ENCODE results near the gene RAMP3. TPM values are rescaled to one million over a fixed set of nuclear protein-coding genes. Genes with fewer than 3 reads are reported as not detected.

RAMP3 gene
- total and polyA plus RNA-seq, 10 of the 15 experiments (the other 5 are each of a cell fraction or from before 2014, with no cell fraction given), result not detected

DNA sequence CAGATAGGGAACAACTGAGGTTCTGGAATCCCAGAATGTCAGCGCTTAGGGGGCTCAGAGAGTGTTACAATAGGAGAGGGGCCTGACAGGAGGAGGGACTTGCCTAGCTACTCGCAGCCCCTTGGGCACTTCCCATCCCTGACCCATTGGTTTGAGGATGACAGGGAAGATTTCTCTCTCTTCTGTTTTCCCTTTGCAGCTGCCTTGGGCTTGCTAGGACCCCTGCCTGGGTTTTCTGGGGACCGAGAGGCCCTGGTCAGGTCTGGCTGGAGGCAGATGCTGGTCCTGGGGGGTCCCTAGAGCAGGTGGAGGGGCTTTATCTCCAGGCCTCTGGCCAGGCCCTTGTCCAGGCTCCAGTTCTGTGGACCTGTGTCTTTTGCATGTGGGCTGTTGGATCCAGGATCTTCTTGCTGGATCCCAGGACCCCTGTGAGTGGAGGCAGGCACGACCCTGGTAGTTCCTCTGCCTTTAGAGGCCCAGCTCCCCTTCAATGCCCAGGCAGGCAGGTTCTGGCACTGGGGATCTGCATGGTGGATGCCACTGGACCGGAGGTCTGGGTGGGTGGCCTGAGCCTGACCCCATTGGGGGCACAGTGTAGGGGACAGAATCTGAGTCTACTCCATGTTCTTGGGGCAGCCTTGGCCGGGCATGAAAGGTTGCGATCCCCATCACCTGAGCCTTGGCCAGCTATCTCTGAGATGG, 26.9 kb downstream of the RAMP3 start (continued):
- TF ChIP-seq, protein P1, sequence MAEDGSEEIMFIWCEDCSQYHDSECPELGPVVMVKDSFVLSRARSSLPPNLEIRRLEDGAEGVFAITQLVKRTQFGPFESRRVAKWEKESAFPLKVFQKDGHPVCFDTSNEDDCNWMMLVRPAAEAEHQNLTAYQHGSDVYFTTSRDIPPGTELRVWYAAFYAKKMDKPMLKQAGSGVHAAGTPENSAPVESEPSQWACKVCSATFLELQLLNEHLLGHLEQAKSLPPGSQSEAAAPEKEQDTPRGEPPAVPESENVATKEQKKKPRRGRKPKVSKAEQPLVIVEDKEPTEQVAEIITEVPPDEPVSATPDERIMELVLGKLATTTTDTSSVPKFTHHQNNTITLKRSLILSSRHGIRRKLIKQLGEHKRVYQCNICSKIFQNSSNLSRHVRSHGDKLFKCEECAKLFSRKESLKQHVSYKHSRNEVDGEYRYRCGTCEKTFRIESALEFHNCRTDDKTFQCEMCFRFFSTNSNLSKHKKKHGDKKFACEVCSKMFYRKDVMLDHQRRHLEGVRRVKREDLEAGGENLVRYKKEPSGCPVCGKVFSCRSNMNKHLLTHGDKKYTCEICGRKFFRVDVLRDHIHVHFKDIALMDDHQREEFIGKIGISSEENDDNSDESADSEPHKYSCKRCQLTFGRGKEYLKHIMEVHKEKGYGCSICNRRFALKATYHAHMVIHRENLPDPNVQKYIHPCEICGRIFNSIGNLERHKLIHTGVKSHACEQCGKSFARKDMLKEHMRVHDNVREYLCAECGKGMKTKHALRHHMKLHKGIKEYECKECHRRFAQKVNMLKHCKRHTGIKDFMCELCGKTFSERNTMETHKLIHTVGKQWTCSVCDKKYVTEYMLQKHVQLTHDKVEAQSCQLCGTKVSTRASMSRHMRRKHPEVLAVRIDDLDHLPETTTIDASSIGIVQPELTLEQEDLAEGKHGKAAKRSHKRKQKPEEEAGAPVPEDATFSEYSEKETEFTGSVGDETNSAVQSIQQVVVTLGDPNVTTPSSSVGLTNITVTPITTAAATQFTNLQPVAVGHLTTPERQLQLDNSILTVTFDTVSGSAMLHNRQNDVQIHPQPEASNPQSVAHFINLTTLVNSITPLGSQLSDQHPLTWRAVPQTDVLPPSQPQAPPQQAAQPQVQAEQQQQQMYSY (CRISPR knock-in tag; IDR thresholded peaks at IDR 0.05), result no peak
- TF ChIP-seq EED (IDR thresholded peaks at IDR 0.05; ENCODE audit: low read depth), result no peak

DNA sequence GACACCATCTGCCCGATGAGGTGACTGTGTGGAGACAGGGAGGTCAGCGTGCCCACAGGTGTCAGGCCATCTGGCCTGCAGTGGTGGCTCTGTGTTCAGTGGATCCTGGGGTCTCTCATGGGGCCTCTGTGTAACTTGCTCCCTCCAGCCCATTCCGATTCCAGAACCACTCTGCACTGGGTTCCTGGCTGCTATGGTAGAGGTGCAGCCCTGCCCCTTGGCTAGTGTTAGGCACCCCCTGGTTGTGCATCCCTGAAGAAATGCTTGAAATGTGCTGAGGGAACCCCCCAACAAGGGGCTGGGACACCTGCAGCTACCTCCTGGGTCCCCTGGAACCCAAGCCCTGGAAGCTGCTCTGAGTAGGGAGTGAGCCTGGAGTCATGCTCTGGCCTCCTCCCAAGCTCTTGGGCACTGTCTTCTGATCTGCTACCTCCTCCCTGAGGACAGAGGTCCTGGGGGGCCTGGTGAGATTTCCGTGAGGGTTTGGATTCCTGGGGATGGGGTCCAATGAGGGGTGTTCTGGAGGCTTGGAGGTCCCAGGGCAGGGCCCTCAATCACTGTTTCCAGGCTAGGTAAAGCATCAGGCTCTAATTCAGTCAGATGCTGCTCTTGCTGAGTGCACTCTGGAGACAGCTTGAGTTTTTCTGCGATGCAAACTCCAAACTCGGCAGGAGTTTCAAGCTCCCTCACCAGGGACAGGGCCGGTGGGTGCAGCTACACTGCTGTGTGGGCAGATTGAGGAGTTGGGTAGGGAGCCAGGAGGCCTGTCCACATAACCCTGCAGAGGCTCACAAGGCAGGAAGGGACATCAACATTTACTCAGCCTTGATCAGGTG, 27.7 kb downstream of the RAMP3 start:
- no peak overlapping the region for H3K27ac ChIP-seq (ENCODE audit: control insufficient read depth, insufficient read depth)
- intact Hi-C loops (cut with micrococcal nuclease; ENCODE audit: unreplicated experiment) (no loop called here), in situ Hi-C loops (cut with MboI) (no loop called here)
- SMC1A ChIA-PET (ENCODE audit: uncharacterized antibody, unreplicated experiment), result no interaction called here
- no peak overlapping the region for H3K9ac ChIP-seq (ENCODE audit: control insufficient read depth, insufficient read depth, low read length)
- H3K4me3 ChIP-seq, result no peak overlapping the region
- POLR2A ChIA-PET, result no interaction called here
- no peak for ATAC-seq
- CTCF ChIA-PET, result interaction anchor here (0.6 kb wide), 1 partner anchor 200 kb away, joined by 3 read pairs; no protein-coding TSS in a partner anchor
- H3K9me3 ChIP-seq (replicated peaks; ENCODE audit: control insufficient read depth, insufficient read depth, low read length), result no peaks in the 10 kb centered on the region
- RAD21 ChIA-PET (ENCODE audit: unreplicated experiment), result no interaction called here
- WGBS (ENCODE audit: insufficient coverage, insufficient replicate concordance, low lambda C conversion rate, missing lambda C conversion rate), result 21% methylated on average over 7 of the region's 7 CpGs
- H3K36me3 ChIP-seq (ENCODE audit: control insufficient read depth in 2 of 2, insufficient read depth in 2 of 2, low read length in 1 of 2), result no peaks in the 10 kb centered on the region
- no peak overlapping the region for H3K4me2 ChIP-seq (ENCODE audit: control insufficient read depth, insufficient read depth)
- no peak overlapping the region for H2AFZ ChIP-seq (ENCODE audit: control insufficient read depth, low read depth, low read length)
- no peaks in the 10 kb centered on the region for H3K4me1 ChIP-seq (ENCODE audit: control insufficient read depth, insufficient read depth, low read length)
- no TSS peak for BruUV-seq (replicated peaks)
- H3K79me2 ChIP-seq (ENCODE audit: control insufficient read depth, insufficient read depth, low read length), result no peaks in the 10 kb centered on the region
- no peak for FAIRE-seq
- H4K20me1 ChIP-seq (ENCODE audit: control insufficient read depth, insufficient read depth), result no peaks in the 10 kb centered on the region
- H3K27me3 ChIP-seq (replicated peaks in 1 of 2; ENCODE audit: control insufficient read depth in 2 of 2, insufficient read depth in 2 of 2, low read length in 1 of 2), result no peaks in the 10 kb centered on the region; a peak in 1 of 4 replicates
- no peak for DNase-seq (ENCODE audit: low read depth, low spot score)
- no peak for TF ChIP-seq CBX3 (IDR thresholded peaks at IDR 0.05; ENCODE audit: borderline replicate concordance, low read depth)
- no peak for TF ChIP-seq DPF2 (IDR thresholded peaks at IDR 0.05)
- TF ChIP-seq KDM1A (IDR thresholded peaks at IDR 0.05; ENCODE audit: borderline replicate concordance), result no peak
- TF ChIP-seq, protein P2, sequence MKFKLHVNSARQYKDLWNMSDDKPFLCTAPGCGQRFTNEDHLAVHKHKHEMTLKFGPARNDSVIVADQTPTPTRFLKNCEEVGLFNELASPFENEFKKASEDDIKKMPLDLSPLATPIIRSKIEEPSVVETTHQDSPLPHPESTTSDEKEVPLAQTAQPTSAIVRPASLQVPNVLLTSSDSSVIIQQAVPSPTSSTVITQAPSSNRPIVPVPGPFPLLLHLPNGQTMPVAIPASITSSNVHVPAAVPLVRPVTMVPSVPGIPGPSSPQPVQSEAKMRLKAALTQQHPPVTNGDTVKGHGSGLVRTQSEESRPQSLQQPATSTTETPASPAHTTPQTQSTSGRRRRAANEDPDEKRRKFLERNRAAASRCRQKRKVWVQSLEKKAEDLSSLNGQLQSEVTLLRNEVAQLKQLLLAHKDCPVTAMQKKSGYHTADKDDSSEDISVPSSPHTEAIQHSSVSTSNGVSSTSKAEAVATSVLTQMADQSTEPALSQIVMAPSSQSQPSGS (IDR thresholded peaks at IDR 0.05; ENCODE audit: low read length), result no peak
- TF ChIP-seq, protein P3, sequence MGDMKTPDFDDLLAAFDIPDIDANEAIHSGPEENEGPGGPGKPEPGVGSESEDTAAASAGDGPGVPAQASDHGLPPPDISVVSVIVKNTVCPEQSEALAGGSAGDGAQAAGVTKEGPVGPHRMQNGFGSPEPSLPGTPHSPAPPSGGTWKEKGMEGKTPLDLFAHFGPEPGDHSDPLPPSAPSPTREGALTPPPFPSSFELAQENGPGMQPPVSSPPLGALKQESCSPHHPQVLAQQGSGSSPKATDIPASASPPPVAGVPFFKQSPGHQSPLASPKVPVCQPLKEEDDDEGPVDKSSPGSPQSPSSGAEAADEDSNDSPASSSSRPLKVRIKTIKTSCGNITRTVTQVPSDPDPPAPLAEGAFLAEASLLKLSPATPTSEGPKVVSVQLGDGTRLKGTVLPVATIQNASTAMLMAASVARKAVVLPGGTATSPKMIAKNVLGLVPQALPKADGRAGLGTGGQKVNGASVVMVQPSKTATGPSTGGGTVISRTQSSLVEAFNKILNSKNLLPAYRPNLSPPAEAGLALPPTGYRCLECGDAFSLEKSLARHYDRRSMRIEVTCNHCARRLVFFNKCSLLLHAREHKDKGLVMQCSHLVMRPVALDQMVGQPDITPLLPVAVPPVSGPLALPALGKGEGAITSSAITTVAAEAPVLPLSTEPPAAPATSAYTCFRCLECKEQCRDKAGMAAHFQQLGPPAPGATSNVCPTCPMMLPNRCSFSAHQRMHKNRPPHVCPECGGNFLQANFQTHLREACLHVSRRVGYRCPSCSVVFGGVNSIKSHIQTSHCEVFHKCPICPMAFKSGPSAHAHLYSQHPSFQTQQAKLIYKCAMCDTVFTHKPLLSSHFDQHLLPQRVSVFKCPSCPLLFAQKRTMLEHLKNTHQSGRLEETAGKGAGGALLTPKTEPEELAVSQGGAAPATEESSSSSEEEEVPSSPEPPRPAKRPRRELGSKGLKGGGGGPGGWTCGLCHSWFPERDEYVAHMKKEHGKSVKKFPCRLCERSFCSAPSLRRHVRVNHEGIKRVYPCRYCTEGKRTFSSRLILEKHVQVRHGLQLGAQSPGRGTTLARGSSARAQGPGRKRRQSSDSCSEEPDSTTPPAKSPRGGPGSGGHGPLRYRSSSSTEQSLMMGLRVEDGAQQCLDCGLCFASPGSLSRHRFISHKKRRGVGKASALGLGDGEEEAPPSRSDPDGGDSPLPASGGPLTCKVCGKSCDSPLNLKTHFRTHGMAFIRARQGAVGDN (IDR thresholded peaks at IDR 0.05), result no peak
- TF ChIP-seq, protein P4, sequence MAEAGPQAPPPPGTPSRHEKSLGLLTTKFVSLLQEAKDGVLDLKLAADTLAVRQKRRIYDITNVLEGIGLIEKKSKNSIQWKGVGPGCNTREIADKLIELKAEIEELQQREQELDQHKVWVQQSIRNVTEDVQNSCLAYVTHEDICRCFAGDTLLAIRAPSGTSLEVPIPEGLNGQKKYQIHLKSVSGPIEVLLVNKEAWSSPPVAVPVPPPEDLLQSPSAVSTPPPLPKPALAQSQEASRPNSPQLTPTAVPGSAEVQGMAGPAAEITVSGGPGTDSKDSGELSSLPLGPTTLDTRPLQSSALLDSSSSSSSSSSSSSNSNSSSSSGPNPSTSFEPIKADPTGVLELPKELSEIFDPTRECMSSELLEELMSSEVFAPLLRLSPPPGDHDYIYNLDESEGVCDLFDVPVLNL (IDR thresholded peaks at IDR 0.05; ENCODE audit: low read depth, low read length), result no peak
- no peak for TF ChIP-seq SMC3 (IDR thresholded peaks at IDR 0.05; ENCODE audit: borderline replicate concordance, low read length)
- TF ChIP-seq TBL1XR1 (IDR thresholded peaks at IDR 0.05; ENCODE audit: low read depth, low read length), result no peak

Data from GM12878 (cell line).